Neural cell (in vitro differentiated cells): ENCODE measurements around the gene HUNK.

Source experiments
- EP300 ChIP-seq: fragments of 450-650 bp; conservative IDR thresholded peaks from 2 replicates; pipeline ENCODE4 v1.6.1; 2014; ENCODE audit warnings: antibody characterized with exemption, mild to moderate bottlenecking, moderate library complexity; ENCODE audit not compliant: poor library complexity, severe bottlenecking
- EZH2 ChIP-seq: fragments of 200-600, 300-800 bp; shearing (Covaris generic), sonication (generic); IDR thresholded peaks from 2 replicates; pipeline ENCODE4 v1.6.1; 2014; ENCODE audit warnings: antibody characterized with exemption, low read length, borderline replicate concordance, mild to moderate bottlenecking; ENCODE audit not compliant: insufficient read depth, poor library complexity, severe bottlenecking
- TAF1 ChIP-seq: IDR thresholded peaks from 2 replicates; pipeline ENCODE4 v1.6.1; 2012; ENCODE audit warnings: low read depth

DNA sequence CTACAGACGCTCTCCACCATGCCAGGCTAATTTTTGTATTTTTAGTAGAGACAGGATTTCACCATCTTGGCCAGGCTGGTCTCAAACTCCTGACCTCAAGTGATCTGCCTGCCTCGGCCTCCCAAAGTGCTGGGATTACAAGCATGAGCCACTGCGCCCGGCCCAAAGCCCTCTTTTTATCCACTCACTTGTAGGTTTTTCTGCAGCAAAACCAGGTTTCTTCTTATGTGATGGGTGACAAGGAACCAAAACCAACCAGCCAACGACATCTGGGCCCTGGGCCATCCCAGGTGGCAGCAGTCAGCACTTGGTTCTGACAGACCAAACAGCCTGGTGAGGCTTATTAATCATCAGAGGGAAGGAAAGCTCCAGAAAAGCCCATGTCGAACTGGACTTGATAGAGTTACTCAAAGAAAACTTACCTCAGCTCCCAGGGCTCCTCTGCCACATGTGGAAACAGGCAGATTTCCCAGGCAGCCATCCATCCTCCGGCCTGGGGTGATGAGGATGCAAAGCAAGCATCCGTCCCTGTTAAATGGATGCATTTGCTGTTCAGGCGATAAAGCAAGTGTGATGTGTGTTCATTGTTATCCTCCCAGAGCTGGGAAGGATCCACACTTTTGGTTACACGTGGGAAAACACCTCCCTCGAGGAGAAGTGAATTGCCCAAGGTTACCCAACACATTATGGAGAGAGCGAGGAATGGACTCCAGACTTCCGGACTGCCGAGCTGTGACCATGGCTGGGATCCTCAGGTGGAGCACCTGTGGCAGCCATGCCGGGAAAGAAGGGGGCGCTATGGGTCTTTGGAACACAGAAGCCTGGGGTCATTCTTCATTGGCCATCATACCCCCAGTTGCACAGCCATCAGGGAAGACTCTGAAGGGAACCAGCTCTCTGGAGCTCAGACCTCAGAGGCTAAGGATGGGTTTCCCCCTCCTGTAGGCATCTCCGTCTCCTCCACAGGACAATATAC lies 118.8 kb downstream of the HUNK start:
- TF ChIP-seq EZH2 = no peak
- TF ChIP-seq TAF1 = no peak
- TF ChIP-seq EP300 = no peak
